CD4-positive, alpha-beta T cell (primary cell): ENCODE measurements around the gene FBXL20. TPM values are rescaled to one million over a fixed set of nuclear protein-coding genes. Genes with fewer than 3 reads are reported as not detected.

Experiments
- ATAC-seq: fragments of 200-7000 bp; cut with Tn5 transposase; one replicate; pipeline ENCODE4 v1.10.0; 2022; ENCODE audit warnings: mild to moderate bottlenecking; ENCODE audit not compliant: poor library complexity
- CTCF ChIA-PET: fragments of 350-600 bp; sonication (Branson Sonifier 250); formaldehyde crosslinking; loops from one replicate; lab custom pipeline; 2021; ENCODE audit warnings: antibody characterized with exemption, inconsistent platforms; lab: Charles Lee
- POLR2A ChIA-PET: fragments of 350-600 bp; sonication (Branson Sonifier 250); formaldehyde crosslinking; loops from one replicate; lab custom pipeline; 2021; ENCODE audit warnings: antibody characterized with exemption, inconsistent platforms; lab: Charles Lee
- DNase-seq, 14 experiments: peaks; one replicate each; pipeline ENCODE4 v3.0.0-alpha.2; 2013 to 2020; ENCODE audit warnings: mixed read lengths in 2 of 14
- H3K27ac ChIP-seq, 2 donors: one replicate each; pipeline versions ENCODE4 v1.5.1 to v1.7.0; 2013; ENCODE audit warnings: low read length in 2 of 2, low read depth in 1 of 2, mild to moderate bottlenecking in 1 of 2
- H3K27me3 ChIP-seq, 2 experiments: 1 replicate in 1 of 2; 2 replicates in 1 of 2; pipeline versions ENCODE4 v1.6.1 to v1.7.0; 2013; ENCODE audit warnings: low read length in 2 of 2, control low read depth in 1 of 2, mild to moderate bottlenecking in 1 of 2, moderate library complexity in 1 of 2; ENCODE audit not compliant: insufficient read depth in 2 of 2, control insufficient read depth in 1 of 2
- H3K36me3 ChIP-seq: one replicate; pipeline ENCODE4 v1.6.1; 2013; ENCODE audit warnings: low read length, control low read depth; ENCODE audit not compliant: insufficient read depth
- H3K4me1 ChIP-seq: one replicate; pipeline ENCODE4 v1.6.1; 2013; ENCODE audit warnings: low read length, control low read depth; ENCODE audit not compliant: insufficient read depth
- H3K4me3 ChIP-seq: one replicate; pipeline ENCODE4 v1.5.1; 2013; ENCODE audit warnings: mild to moderate bottlenecking, low read length, moderate library complexity
- H3K9me3 ChIP-seq, 2 experiments: 1 replicate in 1 of 2; 2 replicates in 1 of 2; pipeline versions ENCODE4 v1.6.1 to v1.7.0; 2013; ENCODE audit warnings: low read length in 2 of 2, mild to moderate bottlenecking in 2 of 2, control low read depth in 1 of 2, moderate library complexity in 1 of 2; ENCODE audit not compliant: control insufficient read depth in 1 of 2, insufficient read depth in 1 of 2
- H3K27ac Mint-ChIP-seq: one replicate; pipeline ENCODE4 v1.8.0; 2020; ENCODE audit warnings: mixed read lengths
- H3K27me3 Mint-ChIP-seq: one replicate; pipeline ENCODE4 v1.8.0; 2021; ENCODE audit warnings: mixed read lengths
- H3K36me3 Mint-ChIP-seq: one replicate; pipeline ENCODE4 v1.8.0; 2021; ENCODE audit warnings: low read depth, mixed read lengths
- H3K4me1 Mint-ChIP-seq: one replicate; pipeline ENCODE4 v1.8.0; 2021; ENCODE audit warnings: low read depth, mixed read lengths
- H3K4me3 Mint-ChIP-seq: one replicate; pipeline ENCODE4 v1.8.0; 2020; ENCODE audit warnings: mild to moderate bottlenecking, mixed read lengths
- H3K9me3 Mint-ChIP-seq: one replicate; pipeline ENCODE4 v1.8.0; 2020; ENCODE audit warnings: mixed read lengths
- CTCF ChIP-seq: fragments of 200-600 bp; IDR thresholded peaks from one replicate; pipeline ENCODE4 v1.8.0; 2022; ENCODE audit warnings: antibody characterized with exemption, mild to moderate bottlenecking
- intact Hi-C, 2 experiments: fragments of 100-400 bp; cut with DNase I in 1 of 2; cut with micrococcal nuclease in 1 of 2; formaldehyde crosslinking; loops; one replicate each; pipeline versions ENCODE4 v1.15.1 to v1.9.0; 2023 to 2025; cut with DNase I, micrococcal nuclease
- total RNA-seq, 174 experiments: library from RNA in 2 of 174; stranded (reverse) in 2 of 174; gene quantifications; one replicate each; pipeline ENCODE4 v1.2.3 and lab custom pipeline; 2021 to 2026

FBXL20 gene
- total RNA-seq, 2 experiments from 2014 or later, result 16.7 to 17.1 TPM

GRCh38 chr17:39332092-39332491 is 69.3 kb downstream of the FBXL20 start:
- Histone ChIP-seq H3K27ac (no peak overlapping the region), H3K4me3 (no peak overlapping the region), H3K36me3 (peaks cover 2% of the 10 kb centered on the region), H3K4me1 (no peaks in the 10 kb centered on the region), H3K27me3 (no peaks in the 10 kb centered on the region), H3K9me3 (no peaks in the 10 kb centered on the region)
- CTCF ChIA-PET, result no interaction called here
- peaks cover 3% of the 10 kb centered on the region for H3K4me1 Mint-ChIP-seq
- no peak overlapping the region for H3K4me3 Mint-ChIP-seq
- POLR2A ChIA-PET, result no interaction called here
- DNase-seq, result no peak
- no peak for ATAC-seq
- no peak overlapping the region for H3K27ac Mint-ChIP-seq
- no peaks in the 10 kb centered on the region for H3K27me3 Mint-ChIP-seq
- no peaks in the 10 kb centered on the region for H3K9me3 Mint-ChIP-seq
- TF ChIP-seq CTCF, result no peak
- peaks cover 23% of the 10 kb centered on the region for H3K36me3 Mint-ChIP-seq
- intact Hi-C loops, result no loop called here

- intact Hi-C loops, result no loop called here
- Histone ChIP-seq H3K4me1 (peaks cover 2% of the 10 kb centered on the region), H3K9me3 (no peaks in the 10 kb centered on the region), H3K27me3 (no peaks in the 10 kb centered on the region), H3K27ac (no peak overlapping the region), H3K4me3 (no peak overlapping the region), H3K36me3 (peaks cover 7% of the 10 kb centered on the region)
- Mint-ChIP-seq H3K27me3 (no peaks in the 10 kb centered on the region), H3K9me3 (no peaks in the 10 kb centered on the region), H3K27ac (no peak overlapping the region), H3K36me3 (peaks cover 8% of the 10 kb centered on the region), H3K4me3 (no peak overlapping the region), H3K4me1 (peaks cover 8% of the 10 kb centered on the region)
- CTCF ChIA-PET, result no interaction called here
- DNase-seq (no peak), ATAC-seq (no peak)
- POLR2A ChIA-PET, result no interaction called here
- TF ChIP-seq CTCF, result no peak
Observed at GRCh38 chr17:39328815-39329214, 72.6 kb downstream of the FBXL20 start.

- POLR2A ChIA-PET, result no interaction called here
- CTCF ChIA-PET, result no interaction called here
- TF ChIP-seq CTCF, result no peak
Observed at GRCh38 chr17:39327109-39327508, 74.3 kb downstream of the FBXL20 start.

More at GRCh38 chr17:39327109-39327508, 74.3 kb downstream of the FBXL20 start:
- Mint-ChIP-seq H3K27ac (no peak overlapping the region), H3K4me1 (peaks cover 8% of the 10 kb centered on the region), H3K36me3 (peaks cover 7% of the 10 kb centered on the region), H3K9me3 (no peaks in the 10 kb centered on the region), H3K27me3 (no peaks in the 10 kb centered on the region), H3K4me3 (no peak overlapping the region)
- Histone ChIP-seq H3K4me3 (no peak overlapping the region), H3K27me3 (no peaks in the 10 kb centered on the region), H3K27ac (no peak overlapping the region), H3K9me3 (no peaks in the 10 kb centered on the region), H3K36me3 (peaks cover 7% of the 10 kb centered on the region), H3K4me1 (peaks cover 2% of the 10 kb centered on the region)
- intact Hi-C loops, result no loop called here
- DNase-seq (no peak), ATAC-seq (no peak)
